HepG2 (cell line): ENCODE data around the gene AATF. TPM values are rescaled to one million over a fixed set of nuclear protein-coding genes. Genes with fewer than 3 reads are reported as not detected.

ENCODE experiments used
- DZIP1 ChIP-seq: sonication (generic); formaldehyde crosslinking; IDR thresholded peaks from 2 replicates; pipeline ENCODE4 v1.5.0; 2020; ENCODE audit warnings: mild to moderate bottlenecking, missing genetic modification reagents
- ELF3 ChIP-seq: IDR thresholded peaks from 2 replicates; pipeline ENCODE4 v1.6.1; 2016; ENCODE audit warnings: missing genetic modification reagents, missing compliant biosample characterization
- HINFP ChIP-seq: sonication (generic); formaldehyde crosslinking; IDR thresholded peaks from 2 replicates; pipeline ENCODE4 v1.4.0; 2020; ENCODE audit warnings: low read depth, mild to moderate bottlenecking, missing genetic modification reagents
- KDM3A ChIP-seq: IDR thresholded peaks from 2 replicates; pipeline ENCODE4 v1.6.1; 2018; ENCODE audit warnings: low read depth, missing compliant biosample characterization
- MAF1 ChIP-seq: sonication (generic); formaldehyde crosslinking; IDR thresholded peaks from 2 replicates; pipeline ENCODE4 v1.5.0; 2020; ENCODE audit warnings: missing genetic modification reagents, borderline replicate concordance
- MEIS1 ChIP-seq: sonication (generic); formaldehyde crosslinking; IDR thresholded peaks from 2 replicates; pipeline ENCODE4 v1.9.0; 2021; ENCODE audit warnings: mild to moderate bottlenecking, missing genetic modification reagents, moderate library complexity, borderline replicate concordance
- NFE2L2 ChIP-seq: fragments of 150-350 bp; IDR thresholded peaks from 2 replicates; pipeline ENCODE4 v1.6.1; 2014; ENCODE audit warnings: low read length
- POLR2A ChIP-seq, 2 experiments: IDR thresholded peaks; 2 replicates each; pipeline ENCODE4 v1.6.1; 2011; ENCODE audit warnings: low read depth in 2 of 2, low read length in 2 of 2, mild to moderate bottlenecking in 1 of 2, moderate library complexity in 1 of 2; ENCODE audit not compliant: insufficient read depth in 1 of 2
- SOX6 ChIP-seq, 2 experiments: fragments of 450-650 bp in 1 of 2; sonication (generic) in 1 of 2; formaldehyde crosslinking in 1 of 2; IDR thresholded peaks; 2 replicates each; pipeline versions ENCODE4 v1.4.0 to v1.6.1; 2017 to 2020; ENCODE audit warnings: antibody characterized with exemption in 1 of 2, mild to moderate bottlenecking in 1 of 2, missing genetic modification reagents in 1 of 2
- SRSF4 ChIP-seq: fragments of 200-400 bp; formaldehyde crosslinking; IDR thresholded peaks from one replicate; pipeline ENCODE4 v1.6.1; 2018; ENCODE audit warnings: mild to moderate bottlenecking, low read depth, low read length, moderate library complexity; ENCODE audit not compliant: poor library complexity, severe bottlenecking
- ZBTB43 ChIP-seq: sonication (generic); formaldehyde crosslinking; conservative IDR thresholded peaks from 2 replicates; pipeline ENCODE4 v1.4.0; 2020; ENCODE audit warnings: missing genetic modification reagents
- ZBTB49 ChIP-seq: sonication (generic); formaldehyde crosslinking; IDR thresholded peaks from 2 replicates; pipeline ENCODE4 v1.4.0; 2020; ENCODE audit warnings: missing genetic modification reagents, borderline replicate concordance
- ZFP37 ChIP-seq: sonication (generic); formaldehyde crosslinking; IDR thresholded peaks from 2 replicates; pipeline ENCODE4 v1.4.0; 2020; ENCODE audit warnings: missing genetic modification reagents, borderline replicate concordance
- ZNF207 ChIP-seq: fragments of 450-650 bp; IDR thresholded peaks from 2 replicates; pipeline ENCODE4 v1.6.1; 2016; ENCODE audit warnings: antibody characterized with exemption, borderline replicate concordance
- ZNF256 ChIP-seq: sonication (generic); formaldehyde crosslinking; conservative IDR thresholded peaks from 2 replicates; pipeline ENCODE4 v1.4.0; 2020; ENCODE audit warnings: missing genetic modification reagents
- ZNF264 ChIP-seq: sonication (generic); formaldehyde crosslinking; IDR thresholded peaks from 2 replicates; pipeline ENCODE4 v1.4.0; 2020; ENCODE audit warnings: missing genetic modification reagents
- polyA plus RNA-seq, 8 experiments: library from polyadenylated mRNA; depleted of rRNA in 3 of 8; stranded (reverse) in 7 of 8; unstranded in 1 of 8; fragments of >200 nt; fragmentation: Illumina TruSeq in 4 of 8; extraction: Trizol in 4 of 8; gene quantifications; 2 replicates each; pipeline versions ENCODE4 v1.2.1 to v1.2.3, GENCODE V29; 2011 to 2016; ENCODE audit warnings: low read depth in 4 of 8, missing spikeins in 1 of 8, mixed read lengths in 1 of 8; ENCODE audit not compliant: insufficient read depth in 1 of 8
- total RNA-seq, 5 experiments: library from RNA; depleted of rRNA; stranded (reverse); fragments of >200 nt; fragmentation: Illumina TruSeq; extraction: Trizol; gene quantifications; 2 replicates each; pipeline ENCODE4 v1.2.3, GENCODE V29; 2016; ENCODE audit warnings: low read depth in 1 of 5
- TF ChIP-seq, protein P1 (sequence below): sonication (generic); formaldehyde crosslinking; IDR thresholded peaks from 2 replicates; pipeline ENCODE4 v1.9.0; 2021; ENCODE audit warnings: missing genetic modification reagents, mild to moderate bottlenecking, borderline replicate concordance
- TF ChIP-seq, protein P2 (sequence below): sonication (generic); formaldehyde crosslinking; IDR thresholded peaks from 2 replicates; pipeline ENCODE4 v1.8.1; 2023; ENCODE audit warnings: missing genetic modification reagents, mild to moderate bottlenecking, borderline replicate concordance
- TF ChIP-seq, protein P3 (sequence below): sonication (generic); formaldehyde crosslinking; IDR thresholded peaks from 2 replicates; pipeline ENCODE4 v1.5.0; 2020; ENCODE audit warnings: missing genetic modification reagents

Gene AATF
- total and polyA plus RNA-seq, 2 of the 13 experiments (the other 11 are each of a cell fraction or from before 2014, with no cell fraction given): 9.1 to 53.3 TPM

DNA sequence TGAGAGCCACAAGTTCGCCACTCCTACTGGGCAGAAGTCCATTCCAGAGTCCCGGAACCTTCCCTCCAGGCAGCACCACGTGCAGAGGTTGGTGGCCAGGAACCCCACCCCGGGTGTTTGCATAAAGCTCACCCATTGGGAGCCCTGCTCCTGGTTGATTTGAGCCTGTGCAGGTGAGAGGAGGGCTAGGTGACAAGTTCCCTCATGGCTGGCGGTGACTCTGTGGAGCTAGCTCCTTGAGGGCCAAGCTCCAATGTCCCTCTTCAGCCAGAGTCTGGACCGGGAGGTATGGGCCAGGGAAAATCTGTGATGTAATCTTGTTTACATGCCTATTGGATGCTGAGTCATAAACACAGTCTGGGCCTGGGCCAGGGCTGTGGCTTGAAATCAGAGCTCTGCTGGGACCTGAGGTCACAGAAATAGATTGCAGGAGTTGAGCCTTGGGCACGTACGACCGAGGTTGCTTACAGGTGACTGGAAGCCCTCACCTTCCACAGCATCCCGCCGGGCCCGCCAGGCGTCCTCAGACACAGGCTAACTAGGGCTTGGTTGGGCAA lies 118.9 kb downstream of the AATF start (continued):
- TF ChIP-seq, protein P1, sequence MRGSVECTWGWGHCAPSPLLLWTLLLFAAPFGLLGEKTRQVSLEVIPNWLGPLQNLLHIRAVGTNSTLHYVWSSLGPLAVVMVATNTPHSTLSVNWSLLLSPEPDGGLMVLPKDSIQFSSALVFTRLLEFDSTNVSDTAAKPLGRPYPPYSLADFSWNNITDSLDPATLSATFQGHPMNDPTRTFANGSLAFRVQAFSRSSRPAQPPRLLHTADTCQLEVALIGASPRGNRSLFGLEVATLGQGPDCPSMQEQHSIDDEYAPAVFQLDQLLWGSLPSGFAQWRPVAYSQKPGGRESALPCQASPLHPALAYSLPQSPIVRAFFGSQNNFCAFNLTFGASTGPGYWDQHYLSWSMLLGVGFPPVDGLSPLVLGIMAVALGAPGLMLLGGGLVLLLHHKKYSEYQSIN (CRISPR knock-in tag): no peak
- TF ChIP-seq MAF1 (no peak), ZNF264 (CRISPR knock-in tag) (no peak), SOX6 (IDR thresholded peaks at IDR 0.05) (no peak), SOX6 (CRISPR knock-in tag; IDR thresholded peaks at IDR 0.05) (peak; percentile 30; the same call in 1 of the 2 replicates), DZIP1 (CRISPR knock-in tag) (no peak), ZNF207 (no peak), MEIS1 (0 out of 2 replicates have a peak, but pooled peaks have one; percentile 65), ZBTB49 (CRISPR knock-in tag) (no peak), POLR2A (IDR thresholded peaks at IDR 0.05; ENCODE audit: insufficient read depth in 1 of 2, low read depth in 2 of 2, low read length in 2 of 2) (no peak), ZFP37 (CRISPR knock-in tag) (no peak), ZBTB43 (CRISPR knock-in tag) (0 out of 2 replicates have a peak, but pooled peaks have one; percentile 18), KDM3A (no peak), ZNF256 (CRISPR knock-in tag) (no peak), HINFP (CRISPR knock-in tag) (no peak), SRSF4 (no peak), ELF3 (CRISPR knock-in tag) (peak; percentile 11; the same call in 1 of the 2 replicates), NFE2L2 (peak; percentile 80)
- TF ChIP-seq, protein P2, sequence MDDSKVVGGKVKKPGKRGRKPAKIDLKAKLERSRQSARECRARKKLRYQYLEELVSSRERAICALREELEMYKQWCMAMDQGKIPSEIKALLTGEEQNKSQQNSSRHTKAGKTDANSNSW (CRISPR knock-in tag): no peak
- TF ChIP-seq, protein P3, sequence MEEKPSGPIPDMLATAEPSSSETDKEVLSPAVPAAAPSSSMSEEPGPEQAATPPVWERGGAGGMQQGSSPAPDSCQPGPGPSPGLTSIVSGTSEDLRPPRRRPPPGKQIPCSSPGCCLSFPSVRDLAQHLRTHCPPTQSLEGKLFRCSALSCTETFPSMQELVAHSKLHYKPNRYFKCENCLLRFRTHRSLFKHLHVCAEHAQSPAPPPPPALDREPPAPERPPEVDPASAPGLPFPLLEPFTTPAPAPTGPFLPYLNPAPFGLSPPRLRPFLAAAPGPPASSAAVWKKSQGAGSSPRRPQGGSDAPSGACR (CRISPR knock-in tag): no peak
